ENCODE results near the gene PDE4D.
A peak's percentile ranks its signal among the peaks of the same experiment; 100 is the strongest.

Gene PDE4D

DNA sequence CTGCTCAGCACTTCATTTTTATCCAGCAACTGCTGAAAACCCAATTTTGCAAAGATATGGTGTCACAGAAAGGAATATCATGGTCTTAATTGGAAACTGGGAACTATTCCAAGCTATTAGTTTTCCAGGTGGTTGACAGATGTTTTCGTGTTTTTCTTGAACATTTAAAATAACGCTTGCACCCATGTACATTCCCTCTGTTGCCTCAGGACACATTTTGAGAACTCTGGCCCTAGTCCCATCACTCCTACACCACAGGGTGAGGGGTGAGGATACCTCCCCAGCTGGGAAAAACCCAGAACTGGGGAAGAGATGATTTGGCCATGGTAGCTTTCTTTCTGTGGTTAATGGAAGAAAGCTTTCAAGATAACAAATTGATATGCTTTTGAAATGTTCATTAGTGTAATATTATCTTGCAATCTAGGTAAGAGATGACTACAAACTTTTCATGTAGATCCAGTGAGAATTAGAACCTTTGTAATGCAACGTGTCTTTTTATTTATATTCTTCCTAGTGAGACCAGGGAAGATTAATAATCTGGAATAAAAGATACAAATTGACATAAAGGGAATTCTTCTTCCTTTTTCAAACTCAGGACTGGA lies 683.7 kb downstream of the PDE4D start:
- Histone ChIP-seq H3K4me2 (ENCODE audit: low read length, poor library complexity, severe bottlenecking) (no peak overlapping the region), H2BK5ac (ENCODE audit: low read depth, low read length, poor library complexity, severe bottlenecking) (no peak overlapping the region), H3K27me3 (ENCODE audit: control insufficient read depth in 1 of 2, insufficient read depth in 1 of 2, low read length in 2 of 2) (peaks cover 0 to 3% of the 10 kb centered on the region in 2 experiments), H3K23ac (ENCODE audit: low read length in 2 of 2) (no peak overlapping the region), H3K36me3 (ENCODE audit: control insufficient read depth in 1 of 2, insufficient read depth in 2 of 2, low read depth in 1 of 2, low read length in 2 of 2) (no peaks in the 10 kb centered on the region), H2AK5ac (ENCODE audit: low read length, severe bottlenecking) (no peak overlapping the region), H3K4ac (ENCODE audit: low read depth in 1 of 2, low read length in 2 of 2) (no peak overlapping the region), H2BK120ac (ENCODE audit: low read depth, low read length) (no peak overlapping the region), H2BK12ac (ENCODE audit: low read length in 2 of 2) (no peak overlapping the region), H4K91ac (ENCODE audit: low read length) (no peak overlapping the region), H4K8ac (ENCODE audit: low read length) (no peak overlapping the region), H3K18ac (ENCODE audit: low read depth in 1 of 2, low read length in 2 of 2) (no peak overlapping the region), H3K4me3 (ENCODE audit: insufficient read depth in 1 of 2, low read depth in 1 of 2, low read length in 2 of 2) (no peak overlapping the region), H3K27ac (ENCODE audit: low read length, poor library complexity, severe bottlenecking) (no peak overlapping the region), H3K9me3 (ENCODE audit: control insufficient read depth, low read length) (no peaks in the 10 kb centered on the region), H3K4me1 (ENCODE audit: control insufficient read depth, insufficient read depth, low read depth, low read length) (no peaks in the 10 kb centered on the region), H3K14ac (ENCODE audit: low read length in 2 of 2) (no peak overlapping the region), H2BK15ac (ENCODE audit: low read depth, poor library complexity, severe bottlenecking) (no peak overlapping the region), H3K9ac (ENCODE audit: low read length) (no peak overlapping the region), H2AFZ (ENCODE audit: low read depth, low read length) (no peak overlapping the region), H3K79me1 (replicated peaks; ENCODE audit: low read length, poor library complexity, severe bottlenecking) (no peaks in the 10 kb centered on the region)
- no peak for DNase-seq
- WGBS: 83% methylated on average over 2 of the region's 3 CpGs

GRCh38 chr5:59208474-59208873 lies 685.1 kb downstream of the PDE4D start:
- Histone ChIP-seq H4K91ac (ENCODE audit: low read length) (no peak overlapping the region), H3K27ac (ENCODE audit: low read length, poor library complexity, severe bottlenecking) (no peak overlapping the region), H4K8ac (ENCODE audit: low read length) (no peak overlapping the region), H3K4ac (ENCODE audit: low read depth in 1 of 2, low read length in 2 of 2) (no peak overlapping the region), H3K79me1 (replicated peaks; ENCODE audit: low read length, poor library complexity, severe bottlenecking) (no peaks in the 10 kb centered on the region), H3K4me3 (ENCODE audit: insufficient read depth in 1 of 2, low read depth in 1 of 2, low read length in 2 of 2) (no peak overlapping the region), H2AK5ac (ENCODE audit: low read length, severe bottlenecking) (no peak overlapping the region), H3K14ac (ENCODE audit: low read length in 2 of 2) (no peak overlapping the region), H3K9me3 (ENCODE audit: control insufficient read depth, low read length) (no peaks in the 10 kb centered on the region), H3K27me3 (ENCODE audit: control insufficient read depth in 1 of 2, insufficient read depth in 1 of 2, low read length in 2 of 2) (peaks cover 0 to 3% of the 10 kb centered on the region in 2 experiments), H2AFZ (ENCODE audit: low read depth, low read length) (no peak overlapping the region), H2BK15ac (ENCODE audit: low read depth, poor library complexity, severe bottlenecking) (no peak overlapping the region), H2BK5ac (ENCODE audit: low read depth, low read length, poor library complexity, severe bottlenecking) (no peak overlapping the region), H3K23ac (ENCODE audit: low read length in 2 of 2) (no peak overlapping the region), H3K9ac (ENCODE audit: low read length) (no peak overlapping the region), H2BK120ac (ENCODE audit: low read depth, low read length) (no peak overlapping the region), H3K18ac (ENCODE audit: low read depth in 1 of 2, low read length in 2 of 2) (no peak overlapping the region), H3K36me3 (ENCODE audit: control insufficient read depth in 1 of 2, insufficient read depth in 2 of 2, low read depth in 1 of 2, low read length in 2 of 2) (no peaks in the 10 kb centered on the region), H3K4me2 (ENCODE audit: low read length, poor library complexity, severe bottlenecking) (no peak overlapping the region), H2BK12ac (ENCODE audit: low read length in 2 of 2) (no peak overlapping the region), H3K4me1 (ENCODE audit: control insufficient read depth, insufficient read depth, low read depth, low read length) (no peaks in the 10 kb centered on the region)
- DNase-seq: no peak

DNA sequence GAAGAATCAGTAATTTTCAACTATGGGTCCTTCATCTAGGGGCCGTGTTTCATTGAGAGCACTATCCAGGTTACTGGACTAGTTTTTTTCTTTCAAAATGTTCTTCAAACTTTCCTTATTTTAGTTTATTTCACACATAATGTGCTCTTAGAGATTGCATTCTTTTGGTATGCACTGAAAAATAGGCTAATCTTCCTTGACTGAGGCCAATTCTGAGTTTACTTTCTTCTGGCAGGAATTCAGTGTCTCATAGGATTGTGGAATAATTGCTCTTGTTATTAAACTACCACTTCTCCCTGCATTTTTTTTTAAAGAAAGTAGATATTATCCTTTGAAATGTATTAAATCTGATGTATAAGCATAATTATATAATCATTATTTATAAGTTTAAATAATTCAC lies 686.1 kb downstream of the PDE4D start:
- Histone ChIP-seq H2BK120ac (ENCODE audit: low read depth, low read length) (no peak overlapping the region), H3K27ac (ENCODE audit: low read length, poor library complexity, severe bottlenecking) (no peak overlapping the region), H3K27me3 (ENCODE audit: control insufficient read depth in 1 of 2, insufficient read depth in 1 of 2, low read length in 2 of 2) (no peaks in the 10 kb centered on the region), H3K14ac (ENCODE audit: low read length in 2 of 2) (no peak overlapping the region), H3K4me1 (ENCODE audit: control insufficient read depth, insufficient read depth, low read depth, low read length) (no peaks in the 10 kb centered on the region), H3K9me3 (ENCODE audit: control insufficient read depth, low read length) (no peaks in the 10 kb centered on the region), H4K91ac (ENCODE audit: low read length) (no peak overlapping the region), H3K36me3 (ENCODE audit: control insufficient read depth in 1 of 2, insufficient read depth in 2 of 2, low read depth in 1 of 2, low read length in 2 of 2) (no peaks in the 10 kb centered on the region), H3K4ac (ENCODE audit: low read depth in 1 of 2, low read length in 2 of 2) (no peak overlapping the region), H2AFZ (ENCODE audit: low read depth, low read length) (no peak overlapping the region), H3K18ac (ENCODE audit: low read depth in 1 of 2, low read length in 2 of 2) (no peak overlapping the region), H2AK5ac (ENCODE audit: low read length, severe bottlenecking) (no peak overlapping the region), H2BK12ac (ENCODE audit: low read length in 2 of 2) (no peak overlapping the region), H3K79me1 (replicated peaks; ENCODE audit: low read length, poor library complexity, severe bottlenecking) (no peaks in the 10 kb centered on the region), H2BK15ac (ENCODE audit: low read depth, poor library complexity, severe bottlenecking) (no peak overlapping the region), H4K8ac (ENCODE audit: low read length) (no peak overlapping the region), H3K4me3 (ENCODE audit: insufficient read depth in 1 of 2, low read depth in 1 of 2, low read length in 2 of 2) (no peak overlapping the region), H3K23ac (ENCODE audit: low read length in 2 of 2) (no peak overlapping the region), H3K4me2 (ENCODE audit: low read length, poor library complexity, severe bottlenecking) (no peak overlapping the region), H3K9ac (ENCODE audit: low read length) (no peak overlapping the region), H2BK5ac (ENCODE audit: low read depth, low read length, poor library complexity, severe bottlenecking) (no peak overlapping the region)
- DNase-seq: no peak
- no CpG with 5 or more reads among the region's 1 CpG for WGBS

DNA sequence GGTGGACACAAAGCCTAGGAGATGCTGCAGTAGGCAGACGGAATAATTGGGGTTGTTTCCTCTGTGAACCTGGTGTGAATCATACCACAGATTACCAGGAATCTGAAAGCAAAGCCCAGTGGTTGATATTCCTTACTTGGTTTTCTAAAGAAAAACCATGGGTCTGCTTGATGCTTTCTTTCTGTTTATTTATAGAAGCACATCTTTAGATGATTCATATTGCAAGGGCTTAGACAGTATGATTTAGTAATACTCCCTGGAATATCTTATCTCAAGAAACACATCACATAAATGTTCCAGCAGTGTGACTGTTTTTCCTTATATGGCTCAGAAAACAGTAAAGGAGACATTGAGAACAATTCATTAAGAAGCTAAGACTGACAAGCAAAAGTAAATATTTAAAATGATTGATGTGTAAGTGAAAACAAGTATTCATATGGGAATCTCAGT lies 687.4 kb downstream of the PDE4D start:
- Histone ChIP-seq H2BK12ac (ENCODE audit: low read length in 2 of 2) (no peak overlapping the region), H3K27me3 (ENCODE audit: control insufficient read depth in 1 of 2, insufficient read depth in 1 of 2, low read length in 2 of 2) (no peaks in the 10 kb centered on the region), H3K9me3 (ENCODE audit: control insufficient read depth, low read length) (no peaks in the 10 kb centered on the region), H4K91ac (ENCODE audit: low read length) (no peak overlapping the region), H3K36me3 (ENCODE audit: control insufficient read depth in 1 of 2, insufficient read depth in 2 of 2, low read depth in 1 of 2, low read length in 2 of 2) (no peaks in the 10 kb centered on the region), H3K4me2 (ENCODE audit: low read length, poor library complexity, severe bottlenecking) (no peak overlapping the region), H2AK5ac (ENCODE audit: low read length, severe bottlenecking) (no peak overlapping the region), H3K9ac (ENCODE audit: low read length) (no peak overlapping the region), H3K27ac (ENCODE audit: low read length, poor library complexity, severe bottlenecking) (no peak overlapping the region), H3K4me1 (ENCODE audit: control insufficient read depth, insufficient read depth, low read depth, low read length) (no peaks in the 10 kb centered on the region), H3K14ac (ENCODE audit: low read length in 2 of 2) (no peak overlapping the region), H3K4me3 (ENCODE audit: insufficient read depth in 1 of 2, low read depth in 1 of 2, low read length in 2 of 2) (no peak overlapping the region), H2BK5ac (ENCODE audit: low read depth, low read length, poor library complexity, severe bottlenecking) (no peak overlapping the region), H2BK120ac (ENCODE audit: low read depth, low read length) (no peak overlapping the region), H2BK15ac (ENCODE audit: low read depth, poor library complexity, severe bottlenecking) (no peak overlapping the region), H3K4ac (ENCODE audit: low read depth in 1 of 2, low read length in 2 of 2) (no peak overlapping the region), H2AFZ (ENCODE audit: low read depth, low read length) (no peak overlapping the region), H3K18ac (ENCODE audit: low read depth in 1 of 2, low read length in 2 of 2) (no peak overlapping the region), H4K8ac (ENCODE audit: low read length) (no peak overlapping the region), H3K23ac (ENCODE audit: low read length in 2 of 2) (no peak overlapping the region), H3K79me1 (replicated peaks; ENCODE audit: low read length, poor library complexity, severe bottlenecking) (no peaks in the 10 kb centered on the region)
- DNase-seq: peak; percentile 79
- WGBS: 15% methylated on average over 1 of the region's 1 CpG

All from mesenchymal stem cell (in vitro differentiated cells and primary cell).